HL-60 (cell line): ENCODE measurements around the gene EP300.

ENCODE experiments used
- CTCF ChIP-seq: IDR thresholded peaks from one replicate; pipeline ENCODE4 v1.5.1; 2011; ENCODE audit warnings: low read length, control low read depth, inconsistent platforms; ENCODE audit not compliant: insufficient read depth
- GABPA ChIP-seq: IDR thresholded peaks from 2 replicates; pipeline ENCODE4 v1.6.1; 2012; ENCODE audit warnings: low read depth
- POLR2AphosphoS5 ChIP-seq: IDR thresholded peaks from 2 replicates; pipeline ENCODE4 v1.6.1; 2012; ENCODE audit warnings: low read depth
- REST ChIP-seq: IDR thresholded peaks from 2 replicates; pipeline ENCODE4 v1.6.1; 2012; ENCODE audit warnings: low read depth; ENCODE audit not compliant: insufficient replicate concordance
- SPI1 ChIP-seq: IDR thresholded peaks from 2 replicates; pipeline ENCODE4 v1.6.1; 2012; ENCODE audit warnings: low read depth, mild to moderate bottlenecking, borderline replicate concordance

- TF ChIP-seq CTCF (no peak), REST (no peak), SPI1 (no peak), POLR2AphosphoS5 (no peak), GABPA (no peak)
Measured at GRCh38 chr22:41178425-41178975, 86.1 kb downstream of the EP300 start.
